Spleen (tissue), 7 donors: Measurements from ENCODE around the gene KDM6A.

Source experiments
- CTCF ChIP-seq, 11 experiments: fragments of 200-600 bp in 7 of 11; fragments of 450-650 bp in 4 of 11; sonication (generic) in 4 of 11; IDR thresholded peaks in 8 of 11; conservative IDR thresholded peaks in 3 of 11; 1 replicate in 7 of 11; 2 replicates in 4 of 11; pipeline versions ENCODE4 v1.4.0 to v1.8.0; 2016 to 2021; ENCODE audit warnings: antibody characterized with exemption in 11 of 11, inconsistent platforms in 4 of 11, mild to moderate bottlenecking in 1 of 11
- POLR2A ChIP-seq, 3 donors: fragments of 450-650 bp; IDR thresholded peaks; one replicate each; pipeline ENCODE4 v1.5.1; 2017; ENCODE audit warnings: antibody characterized with exemption in 3 of 3, mild to moderate bottlenecking in 1 of 3
- POLR2AphosphoS5 ChIP-seq, 3 donors: sonication (generic); formaldehyde crosslinking; IDR thresholded peaks; one replicate each; pipeline ENCODE4 v1.5.1; 2017; ENCODE audit warnings: antibody characterized with exemption in 3 of 3
- donor health status: DM: no; HTN: no; CAD: no; lungs with moderate emphysema.
- donor health status: DM: no; HTN: no; CAD: no.
- donor health status: DM: no; HTN: no; CAD: no.

- TF ChIP-seq POLR2A (IDR thresholded peaks at IDR 0.05) (no peak), POLR2AphosphoS5 (IDR thresholded peaks at IDR 0.05) (no peak), CTCF (IDR thresholded peaks at IDR 0.05 in 8 of 11, conservative IDR thresholded peaks at IDR 0.05 in 3 of 11) (no peak)
Measured at GRCh38 chrX:44973420-44973932, 100.5 kb downstream of the KDM6A start.
